A549 treated with AZD9567 at 1 μM for 4 hours (cell line): ENCODE measurements around the gene GGTA1. TPM values are rescaled to one million over a fixed set of nuclear protein-coding genes. Genes with fewer than 3 reads are reported as not detected.

Source experiments
- total RNA-seq: library from RNA; stranded (reverse); fragments of 200-300 nt; extraction: Qiagen RNA extraction; gene quantifications from 5 replicates; pipeline ENCODE4 v1.2.3, GENCODE V29; 2022; ENCODE audit not compliant: insufficient read depth

The GGTA1 gene
- total RNA-seq, result not detected in 5 replicates

GRCh38 chr9:121499427-121500164, at the start of gene GGTA1:
Gene GGTA1 (minus strand): TSS chr9:121499844. CDS start chr9:121467922, 31,922 bp downstream.

Other genes starting within 250 kb of the GGTA1 start
- gene GSN, start 231.7 kb downstream of the GGTA1 start, total RNA-seq, result 49.2 to 65.8 TPM (median 63.2 TPM) in 5 replicates
- 222 to 305 TPM (median 242 TPM) in 5 replicates for gene STOM, start 129.6 kb downstream of the GGTA1 start, total RNA-seq
- 8.2 to 11.7 TPM (median 11.2 TPM) in 5 replicates for gene DAB2IP, start 151.8 kb upstream of the GGTA1 start, total RNA-seq